Parathyroid adenoma (tissue), 2 donors: Measurements from ENCODE around the gene TSPYL1.

Source experiments
- H2AFZ ChIP-seq: fragments of 300-600 bp; sonication (generic); one replicate; pipeline ENCODE4 v1.7.0; 2017; ENCODE audit warnings: antibody characterized with exemption, mild to moderate bottlenecking
- H3K27ac ChIP-seq: fragments of 300-600 bp; sonication (generic); one replicate; pipeline ENCODE4 v1.7.0; 2017
- H3K27me3 ChIP-seq: fragments of 300-600 bp; sonication (generic); one replicate; pipeline ENCODE4 v1.7.0; 2017; ENCODE audit warnings: low read length; ENCODE audit not compliant: control insufficient read depth, insufficient read depth
- H3K36me3 ChIP-seq: fragments of 300-600 bp; sonication (generic); one replicate; pipeline ENCODE4 v1.7.0; 2017; ENCODE audit warnings: low read length; ENCODE audit not compliant: control insufficient read depth, insufficient read depth
- H3K4me1 ChIP-seq: fragments of 300-600 bp; sonication (generic); one replicate; pipeline ENCODE4 v1.7.0; 2017; ENCODE audit warnings: control low read depth
- H3K4me2 ChIP-seq: fragments of 300-600 bp; sonication (generic); one replicate; pipeline ENCODE4 v1.7.0; 2017; ENCODE audit warnings: low read length
- H3K4me3 ChIP-seq: fragments of 300-600 bp; sonication (generic); one replicate; pipeline ENCODE4 v1.7.0; 2017; ENCODE audit warnings: low read depth, low read length
- H3K79me2 ChIP-seq: fragments of 300-600 bp; sonication (generic); one replicate; pipeline ENCODE4 v1.7.0; 2017; ENCODE audit warnings: control low read depth
- H3K9ac ChIP-seq: fragments of 300-600 bp; sonication (generic); one replicate; pipeline ENCODE4 v1.7.0; 2017; ENCODE audit warnings: mild to moderate bottlenecking
- H3K9me3 ChIP-seq: fragments of 300-600 bp; sonication (generic); one replicate; pipeline ENCODE4 v1.7.0; 2017; ENCODE audit warnings: low read length; ENCODE audit not compliant: control insufficient read depth
- TF ChIP-seq, protein P1 (sequence below): fragments of 300-600 bp; sonication (generic); IDR thresholded peaks from one replicate; pipeline ENCODE4 v1.7.0; 2017; ENCODE audit warnings: antibody characterized with exemption, mild to moderate bottlenecking
- donor health status: primary hyperparathyroidism.

TSPYL1 gene

DNA sequence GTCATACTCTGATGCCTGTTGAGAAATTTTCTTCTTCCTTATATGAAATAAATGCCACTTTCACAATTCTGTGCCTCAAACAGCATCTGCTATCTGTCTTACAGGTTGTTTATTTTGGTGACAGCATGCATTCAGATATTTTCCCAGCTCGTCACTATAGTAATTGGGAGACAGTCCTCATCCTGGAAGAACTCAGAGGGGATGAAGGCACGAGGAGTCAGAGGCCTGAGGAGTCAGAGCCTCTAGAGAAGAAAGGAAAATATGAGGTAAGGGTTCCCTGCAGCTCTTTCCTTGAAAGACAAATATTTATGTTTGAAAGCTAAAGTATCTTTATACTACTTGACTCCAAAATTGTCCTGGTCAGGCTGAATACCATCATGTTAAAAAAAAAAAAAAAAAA lies 41.6 kb downstream of the TSPYL1 start:
- Histone ChIP-seq H3K4me2 (no peak overlapping the region), H2AFZ (no peak overlapping the region), H3K4me3 (no peak overlapping the region), H3K79me2 (no peaks in the 10 kb centered on the region), H3K9ac (no peak overlapping the region), H3K9me3 (no peaks in the 10 kb centered on the region), H3K27me3 (no peaks in the 10 kb centered on the region), H3K27ac (no peak overlapping the region), H3K36me3 (no peaks in the 10 kb centered on the region), H3K4me1 (no peaks in the 10 kb centered on the region)
- TF ChIP-seq, protein P1, sequence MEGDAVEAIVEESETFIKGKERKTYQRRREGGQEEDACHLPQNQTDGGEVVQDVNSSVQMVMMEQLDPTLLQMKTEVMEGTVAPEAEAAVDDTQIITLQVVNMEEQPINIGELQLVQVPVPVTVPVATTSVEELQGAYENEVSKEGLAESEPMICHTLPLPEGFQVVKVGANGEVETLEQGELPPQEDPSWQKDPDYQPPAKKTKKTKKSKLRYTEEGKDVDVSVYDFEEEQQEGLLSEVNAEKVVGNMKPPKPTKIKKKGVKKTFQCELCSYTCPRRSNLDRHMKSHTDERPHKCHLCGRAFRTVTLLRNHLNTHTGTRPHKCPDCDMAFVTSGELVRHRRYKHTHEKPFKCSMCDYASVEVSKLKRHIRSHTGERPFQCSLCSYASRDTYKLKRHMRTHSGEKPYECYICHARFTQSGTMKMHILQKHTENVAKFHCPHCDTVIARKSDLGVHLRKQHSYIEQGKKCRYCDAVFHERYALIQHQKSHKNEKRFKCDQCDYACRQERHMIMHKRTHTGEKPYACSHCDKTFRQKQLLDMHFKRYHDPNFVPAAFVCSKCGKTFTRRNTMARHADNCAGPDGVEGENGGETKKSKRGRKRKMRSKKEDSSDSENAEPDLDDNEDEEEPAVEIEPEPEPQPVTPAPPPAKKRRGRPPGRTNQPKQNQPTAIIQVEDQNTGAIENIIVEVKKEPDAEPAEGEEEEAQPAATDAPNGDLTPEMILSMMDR = no peak

DNA sequence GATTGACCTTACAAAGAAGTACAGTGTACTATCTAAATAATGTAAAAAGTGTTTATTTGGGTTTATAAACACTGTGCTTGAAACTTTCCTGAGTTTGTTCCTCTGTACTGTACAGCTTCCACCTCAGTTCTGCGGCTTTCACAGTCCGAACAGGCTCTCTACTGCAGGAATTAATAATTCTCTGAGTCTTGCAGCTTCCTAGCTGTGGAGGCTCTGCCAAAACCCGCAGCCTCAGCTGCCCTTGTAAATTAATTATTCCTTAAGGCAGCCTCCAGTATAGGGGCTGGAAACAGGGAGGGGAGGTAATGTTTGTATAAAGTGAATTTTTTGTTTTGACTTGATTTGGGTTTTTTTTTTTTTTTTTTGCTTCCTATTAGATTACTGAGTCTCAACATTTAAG lies 45.0 kb downstream of the TSPYL1 start:
- Histone ChIP-seq H3K4me2 (no peak overlapping the region), H2AFZ (no peak overlapping the region), H3K79me2 (no peaks in the 10 kb centered on the region), H3K9me3 (no peaks in the 10 kb centered on the region), H3K9ac (no peak overlapping the region), H3K4me3 (no peak overlapping the region), H3K27me3 (no peaks in the 10 kb centered on the region), H3K4me1 (no peaks in the 10 kb centered on the region), H3K36me3 (no peaks in the 10 kb centered on the region), H3K27ac (no peak overlapping the region)
- TF ChIP-seq, protein P1 = no peak

DNA sequence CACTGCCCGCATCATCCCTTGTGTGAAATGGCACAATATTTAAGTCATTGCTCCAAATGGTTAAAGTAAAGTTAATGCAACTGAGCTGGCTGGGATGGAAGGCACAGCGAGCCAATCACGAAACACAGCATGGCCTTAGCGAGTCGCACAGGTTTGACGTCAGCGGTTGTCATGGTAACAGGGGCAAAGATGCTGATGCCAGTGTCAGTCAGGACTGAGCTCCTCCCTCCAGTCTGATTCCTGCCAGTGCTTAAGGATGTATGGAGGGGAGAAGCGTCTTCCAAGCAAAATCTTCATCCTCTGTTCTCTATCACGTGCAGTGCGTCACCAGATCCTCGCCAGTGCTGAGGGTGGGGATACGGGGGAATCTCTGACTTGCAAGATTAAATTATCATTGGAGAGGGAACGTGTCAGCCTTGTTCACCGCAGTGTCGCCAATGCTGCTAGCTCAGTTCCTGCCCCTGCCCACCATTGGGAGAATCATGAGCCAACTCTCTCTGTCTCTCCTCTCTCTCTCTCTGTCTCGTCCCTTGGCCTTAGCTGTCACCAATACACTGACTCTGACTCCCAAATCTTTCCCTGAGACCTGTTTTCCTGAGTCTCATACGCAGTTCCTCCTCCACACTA lies 50.3 kb downstream of the TSPYL1 start:
- Histone ChIP-seq H3K4me1 (no peaks in the 10 kb centered on the region), H2AFZ (no peak overlapping the region), H3K9me3 (no peaks in the 10 kb centered on the region), H3K27ac (no peak overlapping the region), H3K79me2 (no peaks in the 10 kb centered on the region), H3K4me3 (no peak overlapping the region), H3K36me3 (no peaks in the 10 kb centered on the region), H3K4me2 (no peak overlapping the region), H3K27me3 (no peaks in the 10 kb centered on the region), H3K9ac (no peak overlapping the region)
- TF ChIP-seq, protein P1 = no peak
